HCT116 (cell line): ENCODE measurements around the gene FRMD4A. TPM values are rescaled to one million over a fixed set of nuclear protein-coding genes. Genes with fewer than 3 reads are reported as not detected.

ENCODE experiments used
- ATAC-seq: fragments of 200-7000 bp; cut with Tn5 transposase; 2 replicates; pipeline ENCODE4 v1.9.1; 2020; ENCODE audit warnings: mild to moderate bottlenecking, moderate library complexity
- BruUV-seq: library from RNA; stranded (reverse); fragments of 400-500 nt; replicated peaks from 2 replicates; lab custom pipeline; 2021; lab: Mats Ljungman, UMichigan
- CTCF ChIA-PET: fragments of 300-600 bp; sonication (Branson Sonifier 250); formaldehyde crosslinking; loops from one replicate; lab custom pipeline; 2021; ENCODE audit warnings: antibody characterized with exemption; lab: Charles Lee
- POLR2A ChIA-PET: fragments of 300-600, 350-600 bp; sonication (Branson Sonifier 250); formaldehyde crosslinking; loops from one replicate; lab custom pipeline; 2021; ENCODE audit warnings: antibody characterized with exemption; lab: Charles Lee
- RAD21 ChIA-PET, 2 experiments: fragments of 300-600 bp; sonication (Branson Sonifier 250); formaldehyde crosslinking; loops; one replicate each; lab custom pipeline; 2023; ENCODE audit warnings: low total read pairs in 2 of 2; ENCODE audit not compliant: uncharacterized antibody in 2 of 2, unreplicated experiment in 2 of 2, low non-redundant PET in 1 of 2; lab: Charles Lee
- DNase-seq: peaks from one replicate; pipeline ENCODE4 v3.0.0-alpha.2; 2010; ENCODE audit warnings: low read depth, low spot score
- H2AFZ ChIP-seq: fragments of 200-600 bp; shearing (Covaris generic), sonication (generic); 2 replicates; pipeline ENCODE4 v1.6.1; 2017; ENCODE audit warnings: low read depth, mixed run types, mixed read lengths, antibody characterized with exemption, low read length; ENCODE audit not compliant: poor library complexity, severe bottlenecking
- H3K27ac ChIP-seq: 2 replicates; pipeline ENCODE4 v1.5.1; 2012; ENCODE audit warnings: low read depth, low read length
- H3K27me3 ChIP-seq: fragments of 200-600 bp; sonication (generic); 2 replicates; pipeline ENCODE4 v1.6.1; 2016; ENCODE audit warnings: mixed run types, low read length, mixed read lengths; ENCODE audit not compliant: insufficient read depth
- H3K36me3 ChIP-seq, 2 experiments: fragments of 200-500 bp in 1 of 2; fragments of 200-600 bp in 1 of 2; sonication (Bioruptor generic) in 1 of 2; sonication (generic) in 1 of 2; 2 replicates each; pipeline versions ENCODE4 v1.5.1 to v1.6.1; 2014 to 2016; ENCODE audit warnings: low read length in 2 of 2, inconsistent platforms in 1 of 2, mixed read lengths in 1 of 2, mixed run types in 1 of 2; ENCODE audit not compliant: insufficient read depth in 2 of 2, control insufficient read depth in 1 of 2
- H3K4me1 ChIP-seq, 2 experiments: fragments of 200-600 bp in 1 of 2; sonication (generic) in 1 of 2; 2 replicates each; pipeline versions ENCODE4 v1.5.1 to v1.6.1; 2012 to 2017; ENCODE audit warnings: low read length in 2 of 2, inconsistent platforms in 1 of 2, mild to moderate bottlenecking in 1 of 2, mixed read lengths in 1 of 2, mixed run types in 1 of 2, moderate library complexity in 1 of 2; ENCODE audit not compliant: insufficient read depth in 2 of 2, control insufficient read depth in 1 of 2
- H3K4me2 ChIP-seq: fragments of 200-600 bp; sonication (generic); 2 replicates; pipeline ENCODE4 v1.6.1; 2017; ENCODE audit warnings: mixed run types, low read length, mixed read lengths
- H3K4me3 ChIP-seq, 2 experiments: fragments of 200-600 bp in 1 of 2; sonication (generic) in 1 of 2; replicated peaks in 1 of 2; 2 replicates each; pipeline ENCODE4 v1.5.1; 2011 to 2016; ENCODE audit warnings: low read length in 2 of 2, control low read depth in 1 of 2, low read depth in 1 of 2, mild to moderate bottlenecking in 1 of 2, mixed read lengths in 1 of 2, mixed run types in 1 of 2
- H3K79me2 ChIP-seq: fragments of 200-600 bp; sonication (generic); 2 replicates; pipeline ENCODE4 v1.6.1; 2017; ENCODE audit warnings: mild to moderate bottlenecking, mixed run types, low read length, moderate library complexity, mixed read lengths; ENCODE audit not compliant: insufficient read depth
- H3K9ac ChIP-seq: fragments of 200-600 bp; sonication (generic); 2 replicates; pipeline ENCODE4 v1.6.1; 2016; ENCODE audit warnings: low read length, mixed read lengths
- H3K9me2 ChIP-seq: fragments of 200-600 bp; sonication (generic), shearing (Covaris generic); 2 replicates; pipeline ENCODE4 v1.6.1; 2017; ENCODE audit warnings: mixed run types, mild to moderate bottlenecking, moderate library complexity; ENCODE audit not compliant: insufficient read depth
- H3K9me3 ChIP-seq, 2 experiments: fragments of 200-500 bp in 1 of 2; fragments of 200-600 bp in 1 of 2; sonication (Bioruptor generic) in 1 of 2; sonication (generic) in 1 of 2; 2 replicates each; pipeline ENCODE4 v1.6.1; 2014 to 2017; ENCODE audit warnings: low read length in 2 of 2, mixed read lengths in 2 of 2, inconsistent platforms in 1 of 2, low read depth in 1 of 2, mild to moderate bottlenecking in 1 of 2, mixed run types in 1 of 2, moderate library complexity in 1 of 2; ENCODE audit not compliant: control insufficient read depth in 1 of 2, insufficient read depth in 1 of 2
- H4K20me1 ChIP-seq: fragments of 200-600 bp; sonication (generic), shearing (Covaris generic); 2 replicates; pipeline ENCODE4 v1.6.1; 2017; ENCODE audit warnings: mixed run types, mild to moderate bottlenecking, moderate library complexity; ENCODE audit not compliant: insufficient read depth
- ATF3 ChIP-seq: IDR thresholded peaks from 2 replicates; pipeline ENCODE4 v1.6.1; 2012
- CEBPB ChIP-seq: IDR thresholded peaks from 2 replicates; pipeline ENCODE4 v1.6.1; 2012; ENCODE audit warnings: low read depth
- ELF1 ChIP-seq: IDR thresholded peaks from 2 replicates; pipeline ENCODE4 v1.6.1; 2012; ENCODE audit warnings: low read depth, borderline replicate concordance
- JUND ChIP-seq: IDR thresholded peaks from 2 replicates; pipeline ENCODE4 v1.6.1; 2012
- POLR2A ChIP-seq: IDR thresholded peaks from 2 replicates; pipeline ENCODE4 v1.7.0; 2011; ENCODE audit warnings: borderline replicate concordance; ENCODE audit not compliant: insufficient read depth, insufficient read length; ENCODE audit errors: extremely low read depth
- POLR2AphosphoS5 ChIP-seq: IDR thresholded peaks from 2 replicates; pipeline ENCODE4 v1.6.1; 2011; ENCODE audit warnings: mild to moderate bottlenecking, low read depth, low read length, moderate library complexity
- RAD21 ChIP-seq: IDR thresholded peaks from 2 replicates; pipeline ENCODE4 v1.6.1; 2012; ENCODE audit warnings: low read depth, mild to moderate bottlenecking
- SIN3A ChIP-seq: IDR thresholded peaks from 2 replicates; pipeline ENCODE4 v1.6.1; 2012; ENCODE audit warnings: low read depth
- TCF7L2 ChIP-seq: IDR thresholded peaks from 2 replicates; pipeline ENCODE4 v1.7.0; 2011; ENCODE audit warnings: borderline replicate concordance, inconsistent platforms; ENCODE audit not compliant: insufficient read depth, insufficient read length; ENCODE audit errors: extremely low read depth
- YY1 ChIP-seq: IDR thresholded peaks from 2 replicates; pipeline ENCODE4 v1.6.1; 2011; ENCODE audit warnings: low read length, low read depth, moderate library complexity, mild to moderate bottlenecking; ENCODE audit not compliant: insufficient replicate concordance; ENCODE audit errors: extremely low read depth
- ZBTB33 ChIP-seq: IDR thresholded peaks from 2 replicates; pipeline ENCODE4 v1.6.1; 2011; ENCODE audit warnings: mild to moderate bottlenecking, low read length, moderate library complexity; ENCODE audit not compliant: insufficient replicate concordance; ENCODE audit errors: extremely low read depth
- ZFX ChIP-seq: fragments of 450-650 bp; IDR thresholded peaks from 2 replicates; pipeline ENCODE4 v1.6.1; 2017
- ZNF274 ChIP-seq: fragments of 200-500 bp; sonication (Bioruptor generic); IDR thresholded peaks from 2 replicates; pipeline ENCODE4 v1.6.1; 2014; ENCODE audit warnings: mild to moderate bottlenecking, low read depth, low read length, inconsistent platforms
- intact Hi-C: fragments of 100-400 bp; cut with micrococcal nuclease; formaldehyde crosslinking; loops from 2 replicates; pipeline ENCODE4 v1.10.0; 2022
- total RNA-seq: library from RNA; stranded (reverse); gene quantifications from one replicate; pipeline ENCODE4 v1.2.1, GENCODE V29; 2021; ENCODE audit not compliant: unreplicated experiment
- TF ChIP-seq, protein P1 (sequence below), 3 experiments: fragments of 200-600 bp in 1 of 3; sonication (generic) in 1 of 3; IDR thresholded peaks in 2 of 3; conservative IDR thresholded peaks in 1 of 3; 2 replicates each; pipeline ENCODE4 v1.5.1; 2012 to 2017; ENCODE audit warnings: low read depth in 2 of 3, low read length in 2 of 3, antibody characterized with exemption in 1 of 3, borderline replicate concordance in 1 of 3, control low read depth in 1 of 3, mild to moderate bottlenecking in 1 of 3, mixed read lengths in 1 of 3, mixed run types in 1 of 3, moderate library complexity in 1 of 3; ENCODE audit not compliant: insufficient read depth in 1 of 3
- TF ChIP-seq, protein P2 (sequence below): IDR thresholded peaks from 2 replicates; pipeline ENCODE4 v1.6.1; 2012; ENCODE audit warnings: low read depth

Gene FRMD4A
- total RNA-seq, 1 experiment from 2014 or later: 0.20 TPM

- H2AFZ ChIP-seq: no peak overlapping the region
- RAD21 ChIA-PET: no interaction called here
- H3K27ac ChIP-seq: no peak overlapping the region
- DNase-seq (no peak), ATAC-seq (no peak)
- TF ChIP-seq ZFX (no peak), ZNF274 (no peak), POLR2A (no peak), YY1 (no peak), CEBPB (no peak), ELF1 (no peak), RAD21 (no peak), JUND (no peak), SIN3A (no peak), TCF7L2 (no peak), POLR2AphosphoS5 (no peak), ATF3 (no peak), ZBTB33 (no peak)
- TF ChIP-seq, protein P1, sequence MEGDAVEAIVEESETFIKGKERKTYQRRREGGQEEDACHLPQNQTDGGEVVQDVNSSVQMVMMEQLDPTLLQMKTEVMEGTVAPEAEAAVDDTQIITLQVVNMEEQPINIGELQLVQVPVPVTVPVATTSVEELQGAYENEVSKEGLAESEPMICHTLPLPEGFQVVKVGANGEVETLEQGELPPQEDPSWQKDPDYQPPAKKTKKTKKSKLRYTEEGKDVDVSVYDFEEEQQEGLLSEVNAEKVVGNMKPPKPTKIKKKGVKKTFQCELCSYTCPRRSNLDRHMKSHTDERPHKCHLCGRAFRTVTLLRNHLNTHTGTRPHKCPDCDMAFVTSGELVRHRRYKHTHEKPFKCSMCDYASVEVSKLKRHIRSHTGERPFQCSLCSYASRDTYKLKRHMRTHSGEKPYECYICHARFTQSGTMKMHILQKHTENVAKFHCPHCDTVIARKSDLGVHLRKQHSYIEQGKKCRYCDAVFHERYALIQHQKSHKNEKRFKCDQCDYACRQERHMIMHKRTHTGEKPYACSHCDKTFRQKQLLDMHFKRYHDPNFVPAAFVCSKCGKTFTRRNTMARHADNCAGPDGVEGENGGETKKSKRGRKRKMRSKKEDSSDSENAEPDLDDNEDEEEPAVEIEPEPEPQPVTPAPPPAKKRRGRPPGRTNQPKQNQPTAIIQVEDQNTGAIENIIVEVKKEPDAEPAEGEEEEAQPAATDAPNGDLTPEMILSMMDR (IDR thresholded peaks at IDR 0.05 in 2 of 3, conservative IDR thresholded peaks at IDR 0.05 in 1 of 3; ENCODE audit: borderline replicate concordance in 1 of 3, insufficient read depth in 1 of 3, low read depth in 2 of 3, low read length in 2 of 3): no peak
- TF ChIP-seq, protein P2, sequence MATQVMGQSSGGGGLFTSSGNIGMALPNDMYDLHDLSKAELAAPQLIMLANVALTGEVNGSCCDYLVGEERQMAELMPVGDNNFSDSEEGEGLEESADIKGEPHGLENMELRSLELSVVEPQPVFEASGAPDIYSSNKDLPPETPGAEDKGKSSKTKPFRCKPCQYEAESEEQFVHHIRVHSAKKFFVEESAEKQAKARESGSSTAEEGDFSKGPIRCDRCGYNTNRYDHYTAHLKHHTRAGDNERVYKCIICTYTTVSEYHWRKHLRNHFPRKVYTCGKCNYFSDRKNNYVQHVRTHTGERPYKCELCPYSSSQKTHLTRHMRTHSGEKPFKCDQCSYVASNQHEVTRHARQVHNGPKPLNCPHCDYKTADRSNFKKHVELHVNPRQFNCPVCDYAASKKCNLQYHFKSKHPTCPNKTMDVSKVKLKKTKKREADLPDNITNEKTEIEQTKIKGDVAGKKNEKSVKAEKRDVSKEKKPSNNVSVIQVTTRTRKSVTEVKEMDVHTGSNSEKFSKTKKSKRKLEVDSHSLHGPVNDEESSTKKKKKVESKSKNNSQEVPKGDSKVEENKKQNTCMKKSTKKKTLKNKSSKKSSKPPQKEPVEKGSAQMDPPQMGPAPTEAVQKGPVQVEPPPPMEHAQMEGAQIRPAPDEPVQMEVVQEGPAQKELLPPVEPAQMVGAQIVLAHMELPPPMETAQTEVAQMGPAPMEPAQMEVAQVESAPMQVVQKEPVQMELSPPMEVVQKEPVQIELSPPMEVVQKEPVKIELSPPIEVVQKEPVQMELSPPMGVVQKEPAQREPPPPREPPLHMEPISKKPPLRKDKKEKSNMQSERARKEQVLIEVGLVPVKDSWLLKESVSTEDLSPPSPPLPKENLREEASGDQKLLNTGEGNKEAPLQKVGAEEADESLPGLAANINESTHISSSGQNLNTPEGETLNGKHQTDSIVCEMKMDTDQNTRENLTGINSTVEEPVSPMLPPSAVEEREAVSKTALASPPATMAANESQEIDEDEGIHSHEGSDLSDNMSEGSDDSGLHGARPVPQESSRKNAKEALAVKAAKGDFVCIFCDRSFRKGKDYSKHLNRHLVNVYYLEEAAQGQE: no peak
- no peak overlapping the region for H3K4me2 ChIP-seq
- H3K4me1 ChIP-seq: no peaks in the 10 kb centered on the region
- no TSS peak for BruUV-seq
- CTCF ChIA-PET: interaction anchor here (1.5 kb wide), 1 partner anchor 8 kb away, joined by 6 read pairs; no protein-coding TSS in a partner anchor
- intact Hi-C loops: no loop called here
- no peaks in the 10 kb centered on the region for H3K79me2 ChIP-seq
- no peaks in the 10 kb centered on the region for H3K36me3 ChIP-seq
- no peaks in the 10 kb centered on the region for H3K9me3 ChIP-seq
- peaks cover 14% of the 10 kb centered on the region for H3K27me3 ChIP-seq
- POLR2A ChIA-PET: no interaction called here
- no peak overlapping the region for H3K4me3 ChIP-seq
- H4K20me1 ChIP-seq: no peaks in the 10 kb centered on the region
- H3K9ac ChIP-seq: no peak overlapping the region
- H3K9me2 ChIP-seq: no peaks in the 10 kb centered on the region
These were observed 289.7 kb downstream of the FRMD4A start for GRCh38 chr10:14040787-14041631.
